Endodermal cell (in vitro differentiated cells): ENCODE results near the gene IP6K3. TPM values are rescaled to one million over a fixed set of nuclear protein-coding genes. Genes with fewer than 3 reads are reported as not detected.

Experiments
- DNase-seq: peaks from one replicate; pipeline ENCODE4 v3.0.0-alpha.2; 2017
- H3K27ac ChIP-seq: 2 replicates; pipeline ENCODE4 v1.5.1; 2013; ENCODE audit warnings: mild to moderate bottlenecking, low read depth, low read length, moderate library complexity
- H3K27me3 ChIP-seq: 2 replicates; pipeline ENCODE4 v1.6.1; 2013; ENCODE audit warnings: mild to moderate bottlenecking, low read length, moderate library complexity; ENCODE audit not compliant: insufficient read depth, control insufficient read depth, poor library complexity, severe bottlenecking
- H3K36me3 ChIP-seq: 2 replicates; pipeline ENCODE4 v1.7.0; 2013; ENCODE audit warnings: mild to moderate bottlenecking, low read length, moderate library complexity; ENCODE audit not compliant: control insufficient read depth, insufficient read depth
- H3K4me1 ChIP-seq: one replicate; pipeline ENCODE4 v1.7.0; 2013; ENCODE audit warnings: low read length; ENCODE audit not compliant: control insufficient read depth, insufficient read depth
- H3K4me3 ChIP-seq: 2 replicates; pipeline ENCODE4 v1.5.1; 2013; ENCODE audit warnings: mild to moderate bottlenecking, low read length, moderate library complexity
- H3K9ac ChIP-seq: 2 replicates; pipeline ENCODE4 v1.6.1; 2013; ENCODE audit warnings: mild to moderate bottlenecking, low read length, moderate library complexity; ENCODE audit not compliant: poor library complexity, severe bottlenecking; ENCODE audit errors: extremely low read depth
- H3K9me3 ChIP-seq: 2 replicates; pipeline ENCODE4 v1.6.1; 2013; ENCODE audit warnings: mild to moderate bottlenecking, low read length, moderate library complexity; ENCODE audit not compliant: control insufficient read depth
- H3K27ac Mint-ChIP-seq: 2 replicates; pipeline ENCODE4 v1.8.0; 2020; ENCODE audit warnings: mixed read lengths
- H3K27me3 Mint-ChIP-seq: 2 replicates; pipeline ENCODE4 v1.8.0; 2021; ENCODE audit warnings: mild to moderate bottlenecking, mixed read lengths; ENCODE audit not compliant: insufficient read depth
- H3K36me3 Mint-ChIP-seq: 2 replicates; pipeline ENCODE4 v1.8.0; 2020; ENCODE audit warnings: low read depth, mixed read lengths
- H3K4me1 Mint-ChIP-seq: 2 replicates; pipeline ENCODE4 v1.8.0; 2020; ENCODE audit warnings: mixed read lengths
- H3K4me3 Mint-ChIP-seq: 2 replicates; pipeline ENCODE4 v1.8.0; 2020; ENCODE audit warnings: mild to moderate bottlenecking, moderate library complexity, mixed read lengths
- H3K9me3 Mint-ChIP-seq: 2 replicates; pipeline ENCODE4 v1.8.0; 2020; ENCODE audit warnings: mild to moderate bottlenecking, mixed read lengths
- WGBS, 2 experiments: methylation state at CpG; one replicate each; pipeline versions ENCODE4 v1.1.5 to v1.1.7; 2013; ENCODE audit warnings: missing lambda C conversion rate in 2 of 2, mixed read lengths in 1 of 2; ENCODE audit not compliant: insufficient coverage in 1 of 2, insufficient read length in 1 of 2; 5-methylcytosine and 5-hydroxymethylcytosine counted together
- total RNA-seq, 2 donors: library from RNA; stranded (reverse); fragmentation: NEBNext Ultra II Directional in 1 of 2; extraction: Animal tissue kit (Norgen Biotek cat#: 25700) in 1 of 2; gene quantifications; 2 replicates in 1 of 2; 3 replicates in 1 of 2; pipeline ENCODE4 v1.2.1, GENCODE V29; 2021
- TF ChIP-seq, protein P1 (sequence below): fragments of 200-600 bp; sonication (generic); conservative IDR thresholded peaks from 2 replicates; pipeline ENCODE4 v1.5.0; 2021; ENCODE audit warnings: antibody characterized with exemption, mild to moderate bottlenecking

IP6K3 gene
- total RNA-seq, 2 donors from 2014 or later, result not detected

DNA sequence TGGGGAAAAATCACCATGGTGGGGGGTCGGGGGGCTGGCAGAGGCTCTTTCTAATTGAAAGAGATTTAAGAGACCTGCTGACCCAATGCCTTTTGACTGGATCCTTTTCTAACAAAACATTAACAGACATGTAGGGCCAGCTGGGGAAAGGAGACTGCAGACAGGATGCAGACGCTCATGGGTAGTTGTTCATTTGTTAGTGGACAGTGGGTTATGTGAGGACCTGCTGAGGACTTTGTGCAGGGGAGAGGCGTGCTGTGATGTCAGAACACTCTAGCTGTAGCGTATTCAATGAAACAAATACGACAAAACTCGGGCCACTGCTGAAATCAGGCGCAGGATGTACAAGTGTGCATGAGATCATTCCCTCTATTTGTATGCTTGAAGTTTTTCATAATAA is 1.2 kb downstream of the IP6K3 start:
- Histone ChIP-seq H3K4me3 (no peak overlapping the region), H3K27me3 (no peaks in the 10 kb centered on the region), H3K4me1 (peaks cover 17% of the 10 kb centered on the region), H3K36me3 (no peaks in the 10 kb centered on the region), H3K9ac (no peak overlapping the region), H3K27ac (peak overlapping the region; percentile 71), H3K9me3 (no peaks in the 10 kb centered on the region)
- TF ChIP-seq, protein P1, sequence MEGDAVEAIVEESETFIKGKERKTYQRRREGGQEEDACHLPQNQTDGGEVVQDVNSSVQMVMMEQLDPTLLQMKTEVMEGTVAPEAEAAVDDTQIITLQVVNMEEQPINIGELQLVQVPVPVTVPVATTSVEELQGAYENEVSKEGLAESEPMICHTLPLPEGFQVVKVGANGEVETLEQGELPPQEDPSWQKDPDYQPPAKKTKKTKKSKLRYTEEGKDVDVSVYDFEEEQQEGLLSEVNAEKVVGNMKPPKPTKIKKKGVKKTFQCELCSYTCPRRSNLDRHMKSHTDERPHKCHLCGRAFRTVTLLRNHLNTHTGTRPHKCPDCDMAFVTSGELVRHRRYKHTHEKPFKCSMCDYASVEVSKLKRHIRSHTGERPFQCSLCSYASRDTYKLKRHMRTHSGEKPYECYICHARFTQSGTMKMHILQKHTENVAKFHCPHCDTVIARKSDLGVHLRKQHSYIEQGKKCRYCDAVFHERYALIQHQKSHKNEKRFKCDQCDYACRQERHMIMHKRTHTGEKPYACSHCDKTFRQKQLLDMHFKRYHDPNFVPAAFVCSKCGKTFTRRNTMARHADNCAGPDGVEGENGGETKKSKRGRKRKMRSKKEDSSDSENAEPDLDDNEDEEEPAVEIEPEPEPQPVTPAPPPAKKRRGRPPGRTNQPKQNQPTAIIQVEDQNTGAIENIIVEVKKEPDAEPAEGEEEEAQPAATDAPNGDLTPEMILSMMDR, result no peak
- Mint-ChIP-seq H3K4me3 (no peak overlapping the region), H3K36me3 (no peaks in the 10 kb centered on the region), H3K27me3 (peaks cover 8% of the 10 kb centered on the region), H3K27ac (no peak overlapping the region), H3K4me1 (peaks cover 35% of the 10 kb centered on the region), H3K9me3 (no peaks in the 10 kb centered on the region)
- 75 to 87% methylated on average over 6 to 7 of the region's 7 CpGs for WGBS, 2 experiments
- no peak for DNase-seq

DNA sequence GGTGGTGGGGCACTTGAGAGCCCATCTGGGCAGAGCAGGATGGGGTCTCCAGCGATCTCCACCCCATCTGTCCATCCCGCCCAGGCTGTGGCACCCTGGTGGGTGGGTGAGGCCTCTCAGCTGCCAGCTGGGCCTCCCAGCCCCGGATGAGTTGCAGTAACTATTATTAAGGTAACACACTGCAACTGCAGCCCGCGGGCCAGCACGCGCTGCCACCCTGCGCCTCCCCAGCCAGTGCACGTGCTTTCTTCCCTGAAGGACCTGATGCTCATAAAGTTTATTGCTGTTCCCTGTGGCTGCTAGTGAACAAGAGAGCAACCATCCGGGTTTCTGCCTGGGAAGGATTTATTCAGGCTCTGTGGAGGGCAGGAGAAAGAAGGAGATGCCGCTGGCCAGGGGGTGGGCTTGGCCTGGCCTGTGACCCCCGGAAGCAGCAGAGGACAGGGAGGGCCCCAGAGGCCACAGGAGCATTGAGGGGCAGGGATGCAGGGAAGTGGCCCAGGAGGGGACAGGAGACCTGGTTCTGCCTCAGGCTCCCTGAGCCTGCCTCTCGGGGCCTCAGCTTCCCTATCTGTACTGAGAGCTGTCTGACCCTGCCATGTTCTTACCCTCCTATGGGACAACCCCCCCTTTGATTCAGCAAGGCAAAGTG is 1.7 kb downstream of the IP6K3 start:
- TF ChIP-seq, protein P1, result no peak
- Mint-ChIP-seq H3K27ac (no peak overlapping the region), H3K27me3 (peaks cover 8% of the 10 kb centered on the region), H3K36me3 (no peaks in the 10 kb centered on the region), H3K9me3 (no peaks in the 10 kb centered on the region), H3K4me3 (no peak overlapping the region), H3K4me1 (peaks cover 33% of the 10 kb centered on the region)
- 72 to 81% methylated on average over 10 to 13 of the region's 13 CpGs for WGBS, 2 experiments
- Histone ChIP-seq H3K9me3 (no peaks in the 10 kb centered on the region), H3K36me3 (no peaks in the 10 kb centered on the region), H3K4me1 (peaks cover 22% of the 10 kb centered on the region), H3K27me3 (no peaks in the 10 kb centered on the region), H3K27ac (peak overlapping the region; percentile 71), H3K4me3 (no peak overlapping the region), H3K9ac (no peak overlapping the region)
- no peak for DNase-seq

DNA sequence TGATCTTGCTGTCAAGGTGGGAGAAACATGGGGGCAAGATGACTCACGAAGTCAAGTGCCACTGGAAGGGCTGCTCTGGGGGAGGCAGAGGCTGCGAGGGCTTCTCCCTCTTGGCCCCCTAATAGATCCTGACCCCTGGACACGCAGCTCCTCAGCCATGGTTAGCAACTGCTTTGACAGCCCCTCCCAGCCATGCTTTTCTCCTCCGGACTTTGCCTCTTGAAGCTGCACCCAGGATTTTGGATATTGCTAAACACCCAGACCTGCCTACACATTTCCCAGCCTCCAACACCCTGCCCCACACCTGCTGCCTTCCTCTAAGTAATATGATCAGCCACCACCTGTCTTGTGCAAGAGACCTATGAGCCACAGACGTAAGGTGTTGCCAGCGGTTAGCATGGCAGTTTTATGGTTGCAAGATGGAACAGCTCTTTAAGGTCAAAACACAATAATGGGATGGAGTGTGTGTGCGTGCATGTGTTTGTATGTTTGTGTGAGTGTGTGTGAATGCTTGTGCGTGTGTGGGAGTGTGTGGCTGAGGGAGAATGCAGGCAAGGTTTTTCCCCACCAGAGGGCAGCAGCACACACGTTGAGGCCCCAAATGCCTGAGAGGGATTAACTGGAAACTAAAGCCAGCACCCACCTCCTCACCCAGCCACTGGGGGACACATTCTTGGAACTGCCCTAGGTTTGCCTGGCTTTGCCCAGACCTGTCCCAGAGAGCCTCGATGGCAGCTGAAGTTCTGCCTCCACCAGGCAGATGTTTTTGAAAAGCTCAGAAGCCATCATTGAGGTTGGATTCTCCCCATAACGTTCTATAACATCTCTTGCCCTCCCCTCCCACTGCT is 2.5 kb downstream of the IP6K3 start:
- H3K9ac ChIP-seq, result no peak overlapping the region

More for the DNA sequence above, 2.5 kb downstream of the IP6K3 start:
- H3K27me3 Mint-ChIP-seq, result peaks cover 8% of the 10 kb centered on the region
- Histone ChIP-seq H3K9me3 (no peaks in the 10 kb centered on the region), H3K36me3 (no peaks in the 10 kb centered on the region), H3K27ac (no peak overlapping the region), H3K4me1 (peaks cover 17% of the 10 kb centered on the region), H3K27me3 (no peaks in the 10 kb centered on the region), H3K4me3 (no peak overlapping the region)
- no peaks in the 10 kb centered on the region for H3K9me3 Mint-ChIP-seq
- H3K4me1 Mint-ChIP-seq, result peaks cover 26% of the 10 kb centered on the region
- no peak overlapping the region for H3K4me3 Mint-ChIP-seq
- no peak overlapping the region for H3K27ac Mint-ChIP-seq
- WGBS, 2 experiments, result 58 to 61% methylated on average over 7 to 11 of the region's 11 CpGs
- TF ChIP-seq, protein P1, result peak; percentile 96
- peak; percentile 93 for DNase-seq
- H3K36me3 Mint-ChIP-seq, result no peaks in the 10 kb centered on the region
